H9 (cell line): ENCODE results near the gene LIPC. TPM values are rescaled to one million over a fixed set of nuclear protein-coding genes. Genes with fewer than 3 reads are reported as not detected.

Source experiments
- DNase-seq: peaks from one replicate; pipeline ENCODE4 v3.0.0-alpha.2; 2017
- H2AFZ ChIP-seq: one replicate; pipeline ENCODE4 v1.6.1; 2013; ENCODE audit warnings: mild to moderate bottlenecking, low read length, control low read depth, moderate library complexity
- H2AK5ac ChIP-seq: 2 replicates; pipeline ENCODE4 v1.6.1; 2013; ENCODE audit warnings: low read length, control low read depth, mixed read lengths; ENCODE audit not compliant: insufficient read length
- H2BK120ac ChIP-seq: one replicate; pipeline ENCODE4 v1.6.1; 2013; ENCODE audit warnings: low read depth, mild to moderate bottlenecking, low read length, control low read depth, inconsistent platforms; ENCODE audit not compliant: poor library complexity, severe bottlenecking
- H2BK12ac ChIP-seq: 2 replicates; pipeline ENCODE4 v1.6.1; 2013; ENCODE audit warnings: low read length, control low read depth, mixed read lengths, low read depth; ENCODE audit not compliant: insufficient read length
- H2BK15ac ChIP-seq: 2 replicates; pipeline ENCODE4 v1.6.1; 2013; ENCODE audit warnings: low read depth, low read length, control low read depth
- H2BK20ac ChIP-seq: one replicate; pipeline ENCODE4 v1.6.1; 2013; ENCODE audit warnings: low read depth, mild to moderate bottlenecking, low read length, control low read depth, inconsistent platforms; ENCODE audit not compliant: poor library complexity, severe bottlenecking
- H2BK5ac ChIP-seq: 2 replicates; pipeline ENCODE4 v1.6.1; 2013; ENCODE audit warnings: low read length, control low read depth, mixed read lengths; ENCODE audit not compliant: insufficient read length
- H3K14ac ChIP-seq: 2 replicates; pipeline ENCODE4 v1.6.1; 2013; ENCODE audit warnings: low read length, control low read depth; ENCODE audit not compliant: insufficient read depth
- H3K18ac ChIP-seq: 2 replicates; pipeline ENCODE4 v1.6.1; 2013; ENCODE audit warnings: low read depth, mild to moderate bottlenecking, mixed read lengths, low read length, control low read depth; ENCODE audit not compliant: insufficient read length
- H3K23ac ChIP-seq: 2 replicates; pipeline ENCODE4 v1.6.1; 2013; ENCODE audit warnings: low read length, control low read depth, mixed read lengths, low read depth; ENCODE audit not compliant: insufficient read length
- H3K23me2 ChIP-seq: 2 replicates; pipeline ENCODE4 v1.6.1; 2013; ENCODE audit warnings: low read depth, mild to moderate bottlenecking, mixed read lengths, low read length, control low read depth; ENCODE audit not compliant: insufficient read length, poor library complexity, severe bottlenecking
- H3K27ac ChIP-seq: 2 replicates; pipeline ENCODE4 v1.5.1; 2013; ENCODE audit warnings: low read length, control low read depth, mixed read lengths, low read depth; ENCODE audit not compliant: insufficient read length
- H3K27me3 ChIP-seq: 2 replicates; pipeline ENCODE4 v1.6.1; 2013; ENCODE audit warnings: low read length, control low read depth, inconsistent platforms; ENCODE audit not compliant: insufficient read depth
- H3K4ac ChIP-seq: 2 replicates; pipeline ENCODE4 v1.6.1; 2013; ENCODE audit warnings: low read depth, mild to moderate bottlenecking, control low read depth, inconsistent platforms, low read length, moderate library complexity
- H3K4me1 ChIP-seq: 2 replicates; pipeline ENCODE4 v1.6.1; 2013; ENCODE audit warnings: low read length, control low read depth, inconsistent platforms; ENCODE audit not compliant: insufficient read depth
- H3K4me2 ChIP-seq: 2 replicates; pipeline ENCODE4 v1.6.1; 2013; ENCODE audit warnings: low read length, control low read depth, mixed read lengths; ENCODE audit not compliant: insufficient read length, insufficient read depth
- H3K56ac ChIP-seq: 2 replicates; pipeline ENCODE4 v1.6.1; 2013; ENCODE audit warnings: low read depth, mild to moderate bottlenecking, mixed read lengths, low read length, control low read depth; ENCODE audit not compliant: insufficient read length
- H3K79me1 ChIP-seq: 2 replicates; pipeline ENCODE4 v1.6.1; 2013; ENCODE audit warnings: low read depth, mild to moderate bottlenecking, moderate library complexity, low read length, control low read depth, inconsistent platforms; ENCODE audit not compliant: insufficient read depth, poor library complexity, severe bottlenecking
- H3K79me2 ChIP-seq: 2 replicates; pipeline ENCODE4 v1.6.1; 2013; ENCODE audit warnings: low read length, control low read depth, inconsistent platforms; ENCODE audit not compliant: insufficient read depth
- H3K9ac ChIP-seq: 2 replicates; pipeline ENCODE4 v1.6.1; 2013; ENCODE audit warnings: low read length, control low read depth, mixed read lengths; ENCODE audit not compliant: insufficient read length; ENCODE audit errors: extremely low read depth
- H3K9me3 ChIP-seq: one replicate; pipeline ENCODE4 v1.6.1; 2013; ENCODE audit warnings: low read depth, low read length, inconsistent platforms; ENCODE audit not compliant: control insufficient read depth
- H3T11ph ChIP-seq: one replicate; pipeline ENCODE4 v1.6.1; 2013; ENCODE audit warnings: mild to moderate bottlenecking, low read length, control low read depth, inconsistent platforms
- H4K20me1 ChIP-seq: one replicate; pipeline ENCODE4 v1.6.1; 2013; ENCODE audit not compliant: control insufficient read depth, insufficient read length, insufficient read depth
- H4K5ac ChIP-seq: 2 replicates; pipeline ENCODE4 v1.6.1; 2013; ENCODE audit warnings: low read depth, mild to moderate bottlenecking, mixed read lengths, low read length, control low read depth; ENCODE audit not compliant: insufficient read length
- H4K8ac ChIP-seq: replicated peaks from 2 replicates; pipeline ENCODE4 v1.6.1; 2013; ENCODE audit warnings: low read length, control low read depth, mixed read lengths, low read depth; ENCODE audit not compliant: insufficient read length
- H4K91ac ChIP-seq: 2 replicates; pipeline ENCODE4 v1.6.1; 2013; ENCODE audit warnings: low read depth, mild to moderate bottlenecking, moderate library complexity, mixed read lengths, low read length, control low read depth; ENCODE audit not compliant: insufficient read length
- H3K27ac Mint-ChIP-seq, 3 experiments: 2 replicates in 2 of 3; 3 replicates in 1 of 3; pipeline ENCODE4 v1.8.0; 2020 to 2021; ENCODE audit warnings: mixed read lengths in 3 of 3, mild to moderate bottlenecking in 1 of 3, moderate library complexity in 1 of 3
- H3K27me3 Mint-ChIP-seq: 2 replicates; pipeline ENCODE4 v1.8.0; 2021; ENCODE audit warnings: low read depth, mild to moderate bottlenecking, moderate library complexity, mixed read lengths
- H3K36me3 Mint-ChIP-seq, 3 experiments: 2 replicates in 2 of 3; 3 replicates in 1 of 3; pipeline ENCODE4 v1.8.0; 2020 to 2021; ENCODE audit warnings: low read depth in 3 of 3, mixed read lengths in 3 of 3; ENCODE audit not compliant: insufficient read depth in 1 of 3
- H3K4me1 Mint-ChIP-seq, 2 experiments: 2 replicates each; pipeline ENCODE4 v1.8.0; 2020; ENCODE audit warnings: mixed read lengths in 2 of 2
- H3K4me3 Mint-ChIP-seq, 2 experiments: 2 replicates in 1 of 2; 3 replicates in 1 of 2; pipeline ENCODE4 v1.8.0; 2020 to 2021; ENCODE audit warnings: mild to moderate bottlenecking in 2 of 2, mixed read lengths in 2 of 2, moderate library complexity in 1 of 2
- H3K9me3 Mint-ChIP-seq, 2 experiments: 2 replicates in 1 of 2; 3 replicates in 1 of 2; pipeline ENCODE4 v1.8.0; 2020; ENCODE audit warnings: mild to moderate bottlenecking in 2 of 2, mixed read lengths in 2 of 2, moderate library complexity in 1 of 2
- CTCF ChIP-seq: fragments of 200-600 bp; sonication (generic); conservative IDR thresholded peaks from 3 replicates; pipeline ENCODE4 v1.8.0; 2021; ENCODE audit warnings: antibody characterized with exemption, mild to moderate bottlenecking
- total RNA-seq: library from RNA; stranded (reverse); gene quantifications from 2 replicates; pipeline ENCODE4 v1.2.1, GENCODE V29; 2021

The LIPC gene
- total RNA-seq, 1 experiment from 2014 or later = not detected

- DNase-seq = no peak
- H3K18ac ChIP-seq = no peak overlapping the region
- Mint-ChIP-seq H3K9me3 (no peaks in the 10 kb centered on the region), H3K4me1 (peaks cover 11 to 28% of the 10 kb centered on the region in 2 experiments), H3K4me3 (no peak overlapping the region), H3K36me3 (no peaks in the 10 kb centered on the region), H3K27me3 (peaks cover 2% of the 10 kb centered on the region; the same call in 1 of the 2 replicates), H3K27ac (no peak overlapping the region)
- no peaks in the 10 kb centered on the region for H4K20me1 ChIP-seq
- no peak overlapping the region for H2BK20ac ChIP-seq
- H3K27me3 ChIP-seq = no peaks in the 10 kb centered on the region
- no peak overlapping the region for H3K23ac ChIP-seq
- no peaks in the 10 kb centered on the region for H3K23me2 ChIP-seq
- H3K9me3 ChIP-seq = no peaks in the 10 kb centered on the region
- no peak overlapping the region for H2AK5ac ChIP-seq
- H2BK120ac ChIP-seq = no peak overlapping the region
- H3K79me1 ChIP-seq = no peaks in the 10 kb centered on the region
- no peak overlapping the region for H3K56ac ChIP-seq
- H3K9ac ChIP-seq = no peak overlapping the region
- H4K5ac ChIP-seq = no peak overlapping the region
- H2BK15ac ChIP-seq = no peak overlapping the region
- no peak overlapping the region for H3K4ac ChIP-seq
- no peak overlapping the region for H4K8ac ChIP-seq
- H3K79me2 ChIP-seq = no peaks in the 10 kb centered on the region
- no peak overlapping the region for H2AFZ ChIP-seq
- no peak overlapping the region for H3T11ph ChIP-seq
- TF ChIP-seq CTCF = no peak
- H2BK12ac ChIP-seq = no peak overlapping the region
- H3K4me1 ChIP-seq = no peaks in the 10 kb centered on the region; the same call in 1 of the 2 replicates
- no peak overlapping the region for H2BK5ac ChIP-seq
- no peak overlapping the region for H3K14ac ChIP-seq
- H3K4me2 ChIP-seq = no peak overlapping the region
- H3K27ac ChIP-seq = no peak overlapping the region
- no peak overlapping the region for H4K91ac ChIP-seq
Observed at GRCh38 chr15:58465070-58465469, 33.3 kb downstream of the LIPC start.
